Naive thymus-derived CD8-positive, alpha-beta T cell (primary cell): Measurements from ENCODE around the gene LRRK1. TPM values are rescaled to one million over a fixed set of nuclear protein-coding genes. Genes with fewer than 3 reads are reported as not detected.
A peak's percentile ranks its signal among the peaks of the same experiment; 100 is the strongest.

Experiments
- ATAC-seq, 2 donors: fragments of 150-1000 bp; cut with Tn5 transposase in 1 of 2; sonication (Bioruptor Pico), chemical (Tn5 transposase) in 1 of 2; 1 replicate in 1 of 2; 2 replicates in 1 of 2; pipeline ENCODE4 v1.10.0; 2021; ENCODE audit warnings: mild to moderate bottlenecking in 2 of 2, moderate library complexity in 2 of 2
- POLR2A ChIA-PET: fragments of 350-600 bp; sonication (Branson Sonifier 250); formaldehyde crosslinking; loops from one replicate; lab custom pipeline; 2021; ENCODE audit warnings: antibody characterized with exemption; lab: Charles Lee
- DNase-seq, 10 donors: peaks; one replicate each; pipeline versions ENCODE4 v3.0.0 to v3.0.0-alpha.2; 2020 to 2022
- H3K27ac Mint-ChIP-seq, 10 donors: one replicate each; pipeline ENCODE4 v1.8.0; 2020 to 2022; ENCODE audit warnings: mild to moderate bottlenecking in 10 of 10, mixed read lengths in 10 of 10, moderate library complexity in 4 of 10, inconsistent platforms in 1 of 10
- H3K27me3 Mint-ChIP-seq, 5 donors: one replicate each; pipeline ENCODE4 v1.8.0; 2021 to 2022; ENCODE audit warnings: mixed read lengths in 5 of 5
- H3K36me3 Mint-ChIP-seq, 3 donors: one replicate each; pipeline ENCODE4 v1.8.0; 2020 to 2022; ENCODE audit warnings: mixed read lengths in 3 of 3, mild to moderate bottlenecking in 2 of 3, inconsistent platforms in 1 of 3
- H3K4me1 Mint-ChIP-seq, 4 donors: one replicate each; pipeline ENCODE4 v1.8.0; 2021 to 2022; ENCODE audit warnings: mixed read lengths in 4 of 4
- H3K4me3 Mint-ChIP-seq, 10 donors: one replicate each; pipeline ENCODE4 v1.8.0; 2020 to 2022; ENCODE audit warnings: mild to moderate bottlenecking in 10 of 10, mixed read lengths in 10 of 10, moderate library complexity in 6 of 10, inconsistent platforms in 1 of 10
- H3K9me3 Mint-ChIP-seq, 9 donors: one replicate each; pipeline ENCODE4 v1.8.0; 2020 to 2022; ENCODE audit warnings: mixed read lengths in 9 of 9, mild to moderate bottlenecking in 3 of 9, inconsistent platforms in 1 of 9, moderate library complexity in 1 of 9
- polyA plus RNA-seq, 3 donors: library from polyadenylated mRNA; unstranded; fragments of 300-500 nt; fragmentation: Illumina TruSeq; gene quantifications; one replicate each; pipeline ENCODE4 v1.2.3, GENCODE V29; 2021
- total RNA-seq, 8 experiments: library from RNA in 2 of 8; stranded (reverse) in 2 of 8; gene quantifications; one replicate each; pipeline ENCODE4 v1.2.3 and lab custom pipeline; 2021 to 2026

The LRRK1 gene
- total and polyA plus RNA-seq, 5 experiments from 2014 or later = 0.78 to 2.7 TPM; not detected in 3

- no peak overlapping the region for H3K27ac Mint-ChIP-seq
- H3K36me3 Mint-ChIP-seq = no peaks in the 10 kb centered on the region
- H3K27me3 Mint-ChIP-seq = peaks cover 41 to 88% (median 64%) of the 10 kb centered on the region in 5 donors
- DNase-seq = peak in 1 of 10 donors; percentile 30
- POLR2A ChIA-PET = no interaction called here
- peaks cover 2 to 12% (median 9%) of the 10 kb centered on the region in 4 donors for H3K4me1 Mint-ChIP-seq
- no peaks in the 10 kb centered on the region for H3K9me3 Mint-ChIP-seq
- no peak for ATAC-seq
- H3K4me3 Mint-ChIP-seq = peak overlapping the region; percentile 8 to 79 (median 50)
These were observed 38.3 kb upstream of the LRRK1 start for GRCh38 chr15:100880897-100881242.

GRCh38 chr15:100881573-100882336 is 37.4 kb upstream of the LRRK1 start:
- POLR2A ChIA-PET = no interaction called here
- Mint-ChIP-seq H3K27ac (no peak overlapping the region), H3K4me1 (peaks cover 2 to 12% (median 9%) of the 10 kb centered on the region in 4 donors), H3K36me3 (no peaks in the 10 kb centered on the region), H3K27me3 (peaks cover 43 to 88% (median 67%) of the 10 kb centered on the region in 5 donors), H3K4me3 (peak overlapping the region in 1 of 10 donors; percentile 60), H3K9me3 (no peaks in the 10 kb centered on the region)
- ATAC-seq (no peak), DNase-seq (peak in 1 of 10 donors; percentile 55)

DNA sequence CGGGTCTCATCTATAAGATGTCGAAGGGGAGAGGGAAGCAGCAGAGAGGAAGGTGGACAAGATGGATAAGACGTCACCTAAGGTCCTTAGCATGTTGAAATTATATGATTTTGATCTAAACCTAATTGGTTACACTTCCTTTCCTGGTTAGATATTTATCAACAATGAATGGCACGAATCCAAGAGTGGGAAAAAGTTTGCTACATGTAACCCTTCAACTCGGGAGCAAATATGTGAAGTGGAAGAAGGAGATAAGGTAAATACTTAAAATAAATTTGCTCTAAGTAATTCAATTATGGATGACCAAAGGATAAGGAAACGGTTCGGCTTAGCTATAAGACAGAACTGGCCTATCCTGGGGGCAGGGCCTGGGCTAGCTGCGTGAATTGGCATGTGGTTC is 34.0 kb upstream of the LRRK1 start:
- Mint-ChIP-seq H3K9me3 (no peaks in the 10 kb centered on the region), H3K27me3 (peaks cover 39 to 85% (median 64%) of the 10 kb centered on the region in 5 donors), H3K27ac (no peak overlapping the region), H3K4me1 (peaks cover 2 to 18% (median 10%) of the 10 kb centered on the region in 4 donors), H3K4me3 (no peak overlapping the region), H3K36me3 (no peaks in the 10 kb centered on the region)
- DNase-seq (peak in 1 of 10 donors; percentile 31), ATAC-seq (no peak)
- POLR2A ChIA-PET = interaction anchor here (0.7 kb wide), 1 partner anchor 231 kb away, joined by 3 read pairs; no protein-coding TSS in a partner anchor

GRCh38 chr15:100885811-100886210 is 33.3 kb upstream of the LRRK1 start:
- DNase-seq (no peak), ATAC-seq (no peak)
- Mint-ChIP-seq H3K4me3 (no peak overlapping the region), H3K4me1 (peaks cover 2 to 15% (median 8%) of the 10 kb centered on the region in 4 donors), H3K9me3 (no peaks in the 10 kb centered on the region), H3K36me3 (no peaks in the 10 kb centered on the region), H3K27ac (no peak overlapping the region), H3K27me3 (peaks cover 39 to 85% (median 62%) of the 10 kb centered on the region in 5 donors)
- POLR2A ChIA-PET = no interaction called here

DNA sequence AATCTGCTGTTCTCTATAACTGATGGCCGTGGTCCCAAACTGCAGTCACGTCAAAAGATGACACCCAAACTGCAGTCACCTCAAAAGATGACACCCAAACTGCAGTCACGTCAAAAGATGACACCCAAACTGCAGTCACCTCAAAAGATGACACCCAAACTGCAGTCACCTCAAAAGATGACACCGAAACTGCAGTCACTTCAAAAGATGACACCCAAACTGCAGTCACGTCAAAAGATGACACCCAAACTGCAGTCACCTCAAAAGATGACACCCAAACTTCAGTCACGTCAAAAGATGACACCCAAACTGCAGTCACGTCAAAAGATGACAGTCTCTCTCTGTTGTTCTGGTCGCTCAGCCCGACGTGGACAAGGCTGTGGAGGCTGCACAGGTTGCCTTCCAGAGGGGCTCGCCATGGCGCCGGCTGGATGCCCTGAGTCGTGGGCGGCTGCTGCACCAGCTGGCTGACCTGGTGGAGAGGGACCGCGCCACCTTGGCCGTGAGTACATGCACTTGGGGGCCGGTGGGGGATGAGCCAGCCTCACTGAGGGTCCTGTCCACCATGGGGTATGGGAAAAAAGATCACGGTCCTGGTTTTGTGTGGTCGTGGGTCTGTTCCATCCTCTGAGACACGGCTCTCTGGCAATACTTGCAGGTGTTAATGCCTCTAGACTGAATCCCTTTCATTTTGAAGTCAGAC is 31.8 kb upstream of the LRRK1 start:
- H3K4me3 Mint-ChIP-seq = no peak overlapping the region
- no peaks in the 10 kb centered on the region for H3K9me3 Mint-ChIP-seq
- peaks cover 30 to 85% (median 62%) of the 10 kb centered on the region in 5 donors for H3K27me3 Mint-ChIP-seq
- H3K4me1 Mint-ChIP-seq = peaks cover 0 to 12% (median 6%) of the 10 kb centered on the region in 4 donors
- ATAC-seq = no peak
- H3K36me3 Mint-ChIP-seq = no peaks in the 10 kb centered on the region
- DNase-seq = peak in 1 of 10 donors; percentile 28
- POLR2A ChIA-PET = no interaction called here
- no peak overlapping the region for H3K27ac Mint-ChIP-seq

- ATAC-seq (peak in 1 of 2 donors; percentile 55), DNase-seq (peak in 2 of 10 donors; percentile 20 to 29)
- Mint-ChIP-seq H3K4me3 (peak overlapping the region in 5 of 10 donors; percentile 4 to 27 (median 24)), H3K4me1 (peaks cover 0 to 12% (median 6%) of the 10 kb centered on the region in 4 donors), H3K36me3 (no peaks in the 10 kb centered on the region), H3K9me3 (no peaks in the 10 kb centered on the region), H3K27ac (peak overlapping the region in 3 of 10 donors; percentile 40 to 76 (median 48)), H3K27me3 (peaks cover 29 to 85% (median 54%) of the 10 kb centered on the region in 5 donors)
- POLR2A ChIA-PET = no interaction called here
These were observed 29.6 kb upstream of the LRRK1 start for GRCh38 chr15:100889385-100890050.

- Mint-ChIP-seq H3K27ac (peak overlapping the region in 1 of 10 donors; percentile 48), H3K36me3 (no peaks in the 10 kb centered on the region), H3K4me1 (peaks cover 0 to 12% (median 6%) of the 10 kb centered on the region in 4 donors), H3K9me3 (no peaks in the 10 kb centered on the region), H3K27me3 (peaks cover 29 to 85% (median 51%) of the 10 kb centered on the region in 5 donors), H3K4me3 (peak overlapping the region in 2 of 10 donors; percentile 24 to 27)
- no peak for DNase-seq
- no peak for ATAC-seq
- POLR2A ChIA-PET = no interaction called here
These were observed 29.0 kb upstream of the LRRK1 start for GRCh38 chr15:100890051-100890720.

DNA sequence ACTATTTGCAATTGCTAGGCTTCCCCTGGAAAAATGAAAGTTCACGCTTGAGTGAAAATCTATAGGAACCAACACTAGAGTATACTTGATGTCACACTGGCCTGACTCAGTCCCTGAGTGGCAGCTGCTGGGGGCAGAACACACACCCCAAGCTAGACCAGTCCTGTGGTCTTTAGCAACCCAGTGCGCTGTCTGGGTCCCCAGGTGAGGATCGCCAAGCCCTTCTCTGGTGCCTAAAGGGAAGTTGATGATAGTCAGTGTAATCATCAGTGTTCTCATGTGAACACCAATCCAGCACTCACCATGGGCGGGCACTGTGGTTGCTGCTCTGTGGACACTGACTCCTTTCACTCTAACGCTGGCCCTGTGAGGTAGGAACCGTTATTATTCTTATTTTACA is 28.3 kb upstream of the LRRK1 start:
- H3K27ac Mint-ChIP-seq = peak overlapping the region in 1 of 10 donors; percentile 49
- H3K27me3 Mint-ChIP-seq = peaks cover 25 to 85% (median 46%) of the 10 kb centered on the region in 5 donors
- H3K9me3 Mint-ChIP-seq = no peaks in the 10 kb centered on the region
- DNase-seq (no peak), ATAC-seq (no peak)
- H3K4me3 Mint-ChIP-seq = no peak overlapping the region
- H3K4me1 Mint-ChIP-seq = peaks cover 0 to 12% (median 6%) of the 10 kb centered on the region in 4 donors
- no peaks in the 10 kb centered on the region for H3K36me3 Mint-ChIP-seq
- POLR2A ChIA-PET = no interaction called here

DNA sequence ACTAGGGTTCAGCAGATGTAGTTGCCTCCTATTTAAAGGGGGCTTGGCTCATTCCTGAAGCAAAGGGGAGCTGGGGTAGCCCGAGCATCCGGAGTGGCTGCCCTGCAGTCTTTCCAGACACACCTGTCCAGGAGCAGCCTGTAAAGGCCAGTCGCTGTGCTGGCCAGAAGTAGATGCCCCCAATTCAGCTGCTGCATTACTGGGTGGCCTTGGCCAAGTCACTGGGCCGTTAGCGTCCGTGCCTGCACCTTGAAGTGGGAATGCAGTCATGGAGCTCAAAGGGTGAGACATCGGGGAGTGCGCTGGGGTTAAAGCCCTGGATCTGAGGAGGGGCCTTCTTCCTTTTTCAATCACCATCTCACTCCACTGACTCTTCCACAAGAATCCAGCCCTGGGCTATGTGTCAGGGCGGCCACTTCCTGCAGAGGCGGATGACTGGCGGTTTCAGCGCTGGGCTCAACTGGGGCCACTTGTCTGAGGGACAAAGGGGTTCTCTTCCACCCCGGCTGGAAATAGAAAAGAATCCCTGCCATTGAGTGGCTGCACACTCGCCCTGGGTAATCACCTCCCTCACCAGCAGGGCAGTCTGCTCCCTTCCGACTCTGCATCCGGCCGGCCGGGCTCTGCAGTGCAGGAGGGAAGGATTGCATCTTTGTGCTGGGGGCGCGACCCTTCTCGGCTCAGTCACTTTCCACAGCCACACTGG is 27.7 kb upstream of the LRRK1 start:
- H3K27me3 Mint-ChIP-seq = peaks cover 23 to 79% (median 45%) of the 10 kb centered on the region in 5 donors
- no peak for ATAC-seq
- POLR2A ChIA-PET = no interaction called here

GRCh38 chr15:100892013-100892355 is 27.2 kb upstream of the LRRK1 start:
- POLR2A ChIA-PET = no interaction called here
- Mint-ChIP-seq H3K27me3 (peaks cover 23 to 74% (median 45%) of the 10 kb centered on the region in 5 donors), H3K36me3 (no peaks in the 10 kb centered on the region), H3K4me3 (no peak overlapping the region), H3K9me3 (no peaks in the 10 kb centered on the region), H3K27ac (no peak overlapping the region), H3K4me1 (peaks cover 0 to 12% (median 6%) of the 10 kb centered on the region in 4 donors)
- no peak for DNase-seq
- no peak for ATAC-seq

More for the DNA sequence above, 27.7 kb upstream of the LRRK1 start:
- peak overlapping the region in 1 of 10 donors; percentile 49 for H3K27ac Mint-ChIP-seq
- DNase-seq = no peak
- H3K4me3 Mint-ChIP-seq = no peak overlapping the region
- peaks cover 0 to 12% (median 6%) of the 10 kb centered on the region in 4 donors for H3K4me1 Mint-ChIP-seq
- H3K36me3 Mint-ChIP-seq = no peaks in the 10 kb centered on the region
- H3K9me3 Mint-ChIP-seq = no peaks in the 10 kb centered on the region

DNA sequence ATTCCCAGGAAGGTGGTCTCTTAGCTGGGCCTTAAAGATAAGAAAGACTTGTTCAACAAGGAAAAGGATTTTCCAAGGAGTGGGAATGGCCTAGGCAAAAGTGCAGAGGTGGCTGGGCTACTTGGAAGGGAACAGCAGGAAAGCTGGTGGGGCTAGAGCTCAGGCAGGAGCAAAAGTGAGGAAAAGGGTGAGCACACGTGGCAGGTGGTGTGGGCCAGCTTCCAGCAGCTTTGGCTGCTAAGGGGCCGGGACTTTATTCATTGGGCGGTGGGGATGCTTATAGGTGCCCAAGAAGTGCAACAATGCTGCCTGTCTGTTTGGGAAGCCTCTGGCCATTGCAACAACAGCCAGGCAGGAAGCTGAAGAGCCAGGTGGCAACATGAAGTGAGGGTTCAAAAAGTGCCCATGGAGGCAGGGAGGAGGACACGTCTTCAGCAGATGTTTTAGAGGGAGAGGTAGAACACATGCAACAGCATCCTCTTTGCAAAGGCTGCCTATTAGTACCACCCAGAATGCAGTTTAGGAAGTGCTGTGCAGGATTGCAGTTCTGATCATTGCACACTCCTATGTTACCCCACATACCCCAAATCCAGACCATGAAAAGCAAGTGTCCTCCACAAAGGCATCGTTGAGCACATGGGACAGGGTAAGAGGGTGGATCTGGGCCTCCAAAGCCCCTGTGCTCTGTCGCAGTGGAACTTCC is 25.7 kb upstream of the LRRK1 start:
- Mint-ChIP-seq H3K4me3 (no peak overlapping the region), H3K36me3 (no peaks in the 10 kb centered on the region), H3K9me3 (no peaks in the 10 kb centered on the region), H3K27ac (no peak overlapping the region), H3K27me3 (peaks cover 25 to 84% (median 42%) of the 10 kb centered on the region in 5 donors), H3K4me1 (peaks cover 0 to 12% (median 6%) of the 10 kb centered on the region in 4 donors)
- no peak for DNase-seq
- ATAC-seq = no peak
- POLR2A ChIA-PET = no interaction called here
